Suprapubic skin (tissue), 3 donors: ENCODE data around the gene OR8D1.

Experiments
- POLR2AphosphoS5 ChIP-seq, 3 donors: sonication (generic); formaldehyde crosslinking; IDR thresholded peaks; one replicate each; pipeline ENCODE4 v1.6.1; 2017; ENCODE audit warnings: antibody characterized with exemption in 3 of 3
- TF ChIP-seq, protein P1 (sequence below), 2 donors: fragments of 200-600 bp in 1 of 2; fragments of 450-650 bp in 1 of 2; sonication (generic) in 1 of 2; IDR thresholded peaks; one replicate each; pipeline ENCODE4 v1.5.1; 2016 to 2019; ENCODE audit warnings: antibody characterized with exemption in 2 of 2, mild to moderate bottlenecking in 1 of 2, moderate library complexity in 1 of 2

DNA sequence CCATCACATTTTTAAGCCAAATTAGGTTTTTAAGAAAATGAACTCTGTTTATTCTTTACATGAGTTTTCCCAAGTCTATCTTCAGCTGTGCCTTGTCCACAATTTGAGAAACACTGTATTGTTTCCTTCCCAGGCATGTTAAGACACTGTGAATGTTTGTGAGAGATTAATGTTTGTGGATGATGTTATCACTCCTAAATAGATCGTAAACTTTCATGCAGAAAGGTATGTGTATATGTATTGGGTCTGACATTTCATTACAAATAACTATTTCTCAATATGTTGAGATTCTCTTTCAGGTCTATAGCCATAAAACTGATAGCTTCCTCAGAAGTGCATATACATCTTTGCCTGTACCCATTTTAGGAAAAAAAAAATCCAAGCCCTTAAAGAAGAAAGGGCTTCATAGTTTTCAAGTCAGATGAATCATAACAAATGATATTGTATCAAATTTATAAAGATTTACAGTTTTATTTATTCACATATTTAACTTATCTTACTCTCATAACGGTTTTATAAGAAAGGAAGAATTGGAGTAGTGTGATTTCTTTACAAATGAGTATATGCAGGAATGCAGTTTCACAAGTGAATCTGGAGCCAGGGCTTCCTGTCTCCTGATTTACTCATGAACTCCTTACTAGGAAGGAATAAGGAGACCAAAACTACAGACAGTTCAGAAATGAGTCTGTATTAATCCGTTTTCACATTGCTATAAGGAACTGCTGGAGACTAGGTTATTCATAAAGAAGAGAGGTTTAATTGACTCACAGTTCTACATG is 11.2 kb downstream of the OR8D1 start:
- TF ChIP-seq, protein P1, sequence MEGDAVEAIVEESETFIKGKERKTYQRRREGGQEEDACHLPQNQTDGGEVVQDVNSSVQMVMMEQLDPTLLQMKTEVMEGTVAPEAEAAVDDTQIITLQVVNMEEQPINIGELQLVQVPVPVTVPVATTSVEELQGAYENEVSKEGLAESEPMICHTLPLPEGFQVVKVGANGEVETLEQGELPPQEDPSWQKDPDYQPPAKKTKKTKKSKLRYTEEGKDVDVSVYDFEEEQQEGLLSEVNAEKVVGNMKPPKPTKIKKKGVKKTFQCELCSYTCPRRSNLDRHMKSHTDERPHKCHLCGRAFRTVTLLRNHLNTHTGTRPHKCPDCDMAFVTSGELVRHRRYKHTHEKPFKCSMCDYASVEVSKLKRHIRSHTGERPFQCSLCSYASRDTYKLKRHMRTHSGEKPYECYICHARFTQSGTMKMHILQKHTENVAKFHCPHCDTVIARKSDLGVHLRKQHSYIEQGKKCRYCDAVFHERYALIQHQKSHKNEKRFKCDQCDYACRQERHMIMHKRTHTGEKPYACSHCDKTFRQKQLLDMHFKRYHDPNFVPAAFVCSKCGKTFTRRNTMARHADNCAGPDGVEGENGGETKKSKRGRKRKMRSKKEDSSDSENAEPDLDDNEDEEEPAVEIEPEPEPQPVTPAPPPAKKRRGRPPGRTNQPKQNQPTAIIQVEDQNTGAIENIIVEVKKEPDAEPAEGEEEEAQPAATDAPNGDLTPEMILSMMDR (IDR thresholded peaks at IDR 0.05), result no peak
- TF ChIP-seq POLR2AphosphoS5 (IDR thresholded peaks at IDR 0.05), result no peak
